BJ (cell line): Measurements from ENCODE around the gene TCAF1. TPM values are rescaled to one million over a fixed set of nuclear protein-coding genes. Genes with fewer than 3 reads are reported as not detected.

Experiments
- CTCF ChIA-PET: fragments of 350-600 bp; formaldehyde crosslinking; extraction: SDS; loops from one replicate; lab custom pipeline; 2021; ENCODE audit warnings: antibody characterized with exemption, inconsistent platforms; lab: Yijun Ruan, JAX
- POLR2A ChIA-PET: fragments of 300-600 bp; sonication (Branson Sonifier 250); formaldehyde crosslinking; extraction: SDS; loops from one replicate; lab custom pipeline; 2021; ENCODE audit warnings: antibody characterized with exemption; lab: Charles Lee
- DNase-seq: peaks from one replicate; pipeline ENCODE4 v3.0.0-alpha.2; 2011; ENCODE audit warnings: low read depth
- H3K27me3 ChIP-seq: 2 replicates; pipeline ENCODE4 v1.6.0; 2011; ENCODE audit warnings: low read length; ENCODE audit not compliant: control insufficient read depth, insufficient read depth
- H3K36me3 ChIP-seq: 2 replicates; pipeline ENCODE4 v1.5.1; 2011; ENCODE audit warnings: low read length; ENCODE audit not compliant: control insufficient read depth, insufficient read depth
- H3K4me3 ChIP-seq: 2 replicates; pipeline ENCODE4 v1.5.1; 2011; ENCODE audit warnings: low read depth, mild to moderate bottlenecking, control low read depth, low read length
- CTCF ChIP-seq: IDR thresholded peaks from 2 replicates; pipeline ENCODE4 v1.5.1; 2011; ENCODE audit warnings: low read depth, mild to moderate bottlenecking, control low read depth, inconsistent platforms, low read length, moderate library complexity; ENCODE audit not compliant: insufficient read depth
- polyA plus RNA-seq: library from polyadenylated mRNA; depleted of rRNA; stranded (reverse); fragments of >200 nt; gene quantifications from 2 replicates; pipeline ENCODE4 v1.2.3, GENCODE V29; 2011

TCAF1 gene
- polyA plus RNA-seq, 1 experiment, result 55.2 TPM

- H3K36me3 ChIP-seq, result no peaks in the 10 kb centered on the region
- no peaks in the 10 kb centered on the region for H3K27me3 ChIP-seq
- ChIA-PET CTCF (interaction anchor here (1.9 kb wide), 1 partner anchor 16 kb away, joined by 6 read pairs; the partner anchor contains the start of gene TCAF1), POLR2A (no interaction called here)
- DNase-seq, result no peak
- TF ChIP-seq CTCF, result no peak
- H3K4me3 ChIP-seq, result no peak overlapping the region
These were observed 16.0 kb downstream of the TCAF1 start for GRCh38 chr7:143885951-143886350.

GRCh38 chr7:143884969-143885559 is 16.9 kb downstream of the TCAF1 start:
- H3K36me3 ChIP-seq, result no peaks in the 10 kb centered on the region
- no peak for DNase-seq
- TF ChIP-seq CTCF, result no peak
- H3K4me3 ChIP-seq, result peak overlapping the region; percentile 73
- POLR2A ChIA-PET, result no interaction called here
- H3K27me3 ChIP-seq, result no peaks in the 10 kb centered on the region
- CTCF ChIA-PET, result interaction anchor here (1.2 to 1.9 kb wide), 4 partner anchors 8 to 127 kb away, joined by 3 to 7 read pairs (median 6); partner anchors contain the start of gene TCAF1

GRCh38 chr7:143884241-143884968 is 17.6 kb downstream of the TCAF1 start:
- no peak for DNase-seq
- H3K27me3 ChIP-seq, result no peaks in the 10 kb centered on the region
- H3K4me3 ChIP-seq, result peak overlapping the region; percentile 73
- CTCF ChIA-PET, result interaction anchor here (0.8 to 1.9 kb wide), 5 partner anchors 9 to 135 kb away, joined by 3 to 7 read pairs (median 6); partner anchors contain the start of gene TCAF1
- no peak for TF ChIP-seq CTCF
- no peaks in the 10 kb centered on the region for H3K36me3 ChIP-seq
- POLR2A ChIA-PET, result no interaction called here

GRCh38 chr7:143882604-143883078 is 19.3 kb downstream of the TCAF1 start:
- peak overlapping the region; percentile 72 for H3K4me3 ChIP-seq
- DNase-seq, result no peak
- ChIA-PET POLR2A (no interaction called here), CTCF (interaction anchor here (0.9 to 1.1 kb wide), 4 partner anchors 19 to 146 kb away, joined by 3 to 5 read pairs (median 4); partner anchors contain the start of gene TCAF1)
- no peaks in the 10 kb centered on the region for H3K36me3 ChIP-seq
- H3K27me3 ChIP-seq, result no peaks in the 10 kb centered on the region
- TF ChIP-seq CTCF, result no peak

- ChIA-PET POLR2A (no interaction called here), CTCF (interaction anchor here (1.0 to 1.3 kb wide), 3 partner anchors 54 to 145 kb away, joined by 3 to 5 read pairs (median 4); no protein-coding TSS in a partner anchor)
- peaks cover under 1% of the 10 kb centered on the region; the same call in 1 of the 2 replicates for H3K36me3 ChIP-seq
- TF ChIP-seq CTCF, result no peak
- H3K27me3 ChIP-seq, result no peaks in the 10 kb centered on the region
- H3K4me3 ChIP-seq, result peak overlapping the region; percentile 72
- DNase-seq, result no peak
These were observed 19.9 kb downstream of the TCAF1 start for GRCh38 chr7:143882020-143882603.
